SK-N-SH (cell line): ENCODE measurements around the gene SND1.

Source experiments
- EZH2phosphoT487 ChIP-seq: fragments of 200-600 bp; sonication (generic); IDR thresholded peaks from 2 replicates; pipeline ENCODE4 v1.6.1; 2017; ENCODE audit warnings: low read depth, mixed run types, mild to moderate bottlenecking, antibody characterized with exemption, moderate library complexity, borderline replicate concordance
- TF ChIP-seq, protein P1 (sequence below): fragments of 200-600 bp; sonication (generic); IDR thresholded peaks from 2 replicates; pipeline ENCODE4 v1.6.1; 2017; ENCODE audit warnings: antibody characterized with exemption, mild to moderate bottlenecking, moderate library complexity

DNA sequence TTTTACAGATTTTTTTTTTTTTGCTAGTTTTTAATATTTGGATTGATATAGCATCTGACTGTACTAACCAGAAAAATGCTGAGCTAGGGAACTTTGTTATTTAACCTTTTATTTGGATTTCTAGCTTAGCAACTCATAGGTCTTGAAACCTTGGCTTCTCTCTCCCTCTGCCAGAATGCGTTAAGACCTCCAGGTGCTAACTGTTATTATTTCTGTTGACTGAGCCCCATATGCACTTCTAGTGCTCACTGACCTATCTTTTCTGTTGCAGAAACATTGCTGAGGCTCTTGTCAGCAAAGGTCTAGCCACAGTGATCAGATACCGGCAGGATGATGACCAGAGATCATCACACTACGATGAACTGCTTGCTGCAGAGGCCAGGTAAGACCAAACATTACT is 235.6 kb downstream of the SND1 start:
- TF ChIP-seq, protein P1, sequence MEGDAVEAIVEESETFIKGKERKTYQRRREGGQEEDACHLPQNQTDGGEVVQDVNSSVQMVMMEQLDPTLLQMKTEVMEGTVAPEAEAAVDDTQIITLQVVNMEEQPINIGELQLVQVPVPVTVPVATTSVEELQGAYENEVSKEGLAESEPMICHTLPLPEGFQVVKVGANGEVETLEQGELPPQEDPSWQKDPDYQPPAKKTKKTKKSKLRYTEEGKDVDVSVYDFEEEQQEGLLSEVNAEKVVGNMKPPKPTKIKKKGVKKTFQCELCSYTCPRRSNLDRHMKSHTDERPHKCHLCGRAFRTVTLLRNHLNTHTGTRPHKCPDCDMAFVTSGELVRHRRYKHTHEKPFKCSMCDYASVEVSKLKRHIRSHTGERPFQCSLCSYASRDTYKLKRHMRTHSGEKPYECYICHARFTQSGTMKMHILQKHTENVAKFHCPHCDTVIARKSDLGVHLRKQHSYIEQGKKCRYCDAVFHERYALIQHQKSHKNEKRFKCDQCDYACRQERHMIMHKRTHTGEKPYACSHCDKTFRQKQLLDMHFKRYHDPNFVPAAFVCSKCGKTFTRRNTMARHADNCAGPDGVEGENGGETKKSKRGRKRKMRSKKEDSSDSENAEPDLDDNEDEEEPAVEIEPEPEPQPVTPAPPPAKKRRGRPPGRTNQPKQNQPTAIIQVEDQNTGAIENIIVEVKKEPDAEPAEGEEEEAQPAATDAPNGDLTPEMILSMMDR, result no peak
- TF ChIP-seq EZH2phosphoT487, result no peak
